Subcutaneous abdominal adipose tissue (tissue), 5 donors: Measurements from ENCODE around the gene SNX32.
A peak's percentile ranks its signal among the peaks of the same experiment; 100 is the strongest.

Experiments
- H3K27ac ChIP-seq: one replicate; pipeline ENCODE4 v1.7.0; 2013; ENCODE audit warnings: low read depth, mild to moderate bottlenecking, inconsistent platforms, low read length, moderate library complexity
- H3K27me3 ChIP-seq, 5 donors: one replicate each; pipeline ENCODE4 v1.7.0; 2013; ENCODE audit warnings: low read length in 5 of 5, inconsistent platforms in 1 of 5; ENCODE audit not compliant: control insufficient read depth in 5 of 5, insufficient read depth in 4 of 5
- H3K36me3 ChIP-seq, 5 donors: one replicate each; pipeline ENCODE4 v1.7.0; 2013; ENCODE audit warnings: low read length in 5 of 5; ENCODE audit not compliant: control insufficient read depth in 5 of 5, insufficient read depth in 5 of 5
- H3K4me1 ChIP-seq, 5 donors: one replicate each; pipeline ENCODE4 v1.7.0; 2013; ENCODE audit warnings: low read length in 5 of 5, mild to moderate bottlenecking in 3 of 5, moderate library complexity in 1 of 5; ENCODE audit not compliant: control insufficient read depth in 5 of 5, insufficient read depth in 5 of 5
- H3K4me3 ChIP-seq, 5 donors: one replicate each; pipeline ENCODE4 v1.7.0; 2013; ENCODE audit warnings: low read length in 5 of 5, low read depth in 1 of 5
- H3K9ac ChIP-seq, 5 donors: one replicate each; pipeline ENCODE4 v1.7.0; 2013; ENCODE audit warnings: low read length in 5 of 5, mild to moderate bottlenecking in 4 of 5, moderate library complexity in 3 of 5
- H3K9me3 ChIP-seq, 5 donors: one replicate each; pipeline ENCODE4 v1.7.0; 2013; ENCODE audit warnings: low read length in 5 of 5; ENCODE audit not compliant: control insufficient read depth in 5 of 5
- donor health status: healthy.
- donor health status: healthy.
- donor health status: healthy.
- donor health status: healthy.
- donor health status: healthy.

Gene SNX32

GRCh38 chr11:65849771-65850216 is 16.0 kb downstream of the SNX32 start:
- peaks cover 0 to 43% (median 38%) of the 10 kb centered on the region in 5 donors for H3K36me3 ChIP-seq
- peaks cover 0 to 7% (median 5%) of the 10 kb centered on the region in 5 donors for H3K9me3 ChIP-seq
- H3K4me1 ChIP-seq, result no peaks in the 10 kb centered on the region
- H3K27me3 ChIP-seq, result no peaks in the 10 kb centered on the region
- no peak overlapping the region for H3K27ac ChIP-seq
- no peak overlapping the region for H3K4me3 ChIP-seq
- H3K9ac ChIP-seq, result no peak overlapping the region

GRCh38 chr11:65850217-65851082 is 16.7 kb downstream of the SNX32 start:
- no peaks in the 10 kb centered on the region for H3K27me3 ChIP-seq
- H3K4me1 ChIP-seq, result peaks cover 0 to 3% (median 0%) of the 10 kb centered on the region in 5 donors
- H3K36me3 ChIP-seq, result peaks cover 0 to 50% (median 45%) of the 10 kb centered on the region in 5 donors
- no peak overlapping the region for H3K27ac ChIP-seq
- H3K9ac ChIP-seq, result no peak overlapping the region
- H3K9me3 ChIP-seq, result peaks cover 0 to 7% (median 5%) of the 10 kb centered on the region in 5 donors
- no peak overlapping the region for H3K4me3 ChIP-seq

GRCh38 chr11:65851083-65851579 is 17.4 kb downstream of the SNX32 start:
- H3K9me3 ChIP-seq, result peaks cover 0 to 7% (median 5%) of the 10 kb centered on the region in 5 donors
- H3K4me1 ChIP-seq, result peaks cover 2 to 10% (median 5%) of the 10 kb centered on the region in 5 donors
- H3K4me3 ChIP-seq, result no peak overlapping the region
- H3K36me3 ChIP-seq, result peaks cover 0 to 57% (median 51%) of the 10 kb centered on the region in 5 donors
- H3K27ac ChIP-seq, result no peak overlapping the region
- no peaks in the 10 kb centered on the region for H3K27me3 ChIP-seq
- no peak overlapping the region for H3K9ac ChIP-seq

GRCh38 chr11:65851811-65852507 is 18.2 kb downstream of the SNX32 start:
- H3K27ac ChIP-seq, result no peak overlapping the region
- no peaks in the 10 kb centered on the region for H3K27me3 ChIP-seq
- no peak overlapping the region for H3K9ac ChIP-seq
- H3K4me3 ChIP-seq, result no peak overlapping the region
- peaks cover 0 to 7% (median 5%) of the 10 kb centered on the region in 5 donors for H3K9me3 ChIP-seq
- H3K4me1 ChIP-seq, result peaks cover 7 to 18% (median 13%) of the 10 kb centered on the region in 5 donors
- peaks cover 0 to 58% (median 51%) of the 10 kb centered on the region in 5 donors for H3K36me3 ChIP-seq

- no peaks in the 10 kb centered on the region for H3K27me3 ChIP-seq
- H3K9ac ChIP-seq, result no peak overlapping the region
- no peak overlapping the region for H3K4me3 ChIP-seq
- peaks cover 0 to 7% (median 5%) of the 10 kb centered on the region in 5 donors for H3K9me3 ChIP-seq
- peaks cover 7 to 19% (median 13%) of the 10 kb centered on the region in 5 donors for H3K4me1 ChIP-seq
- H3K27ac ChIP-seq, result no peak overlapping the region
- H3K36me3 ChIP-seq, result peaks cover 0 to 58% (median 51%) of the 10 kb centered on the region in 5 donors
Measured at GRCh38 chr11:65852508-65853245, 18.9 kb downstream of the SNX32 start.

- Histone ChIP-seq H3K4me3 (no peak overlapping the region), H3K4me1 (peaks cover 7 to 21% (median 15%) of the 10 kb centered on the region in 5 donors), H3K27ac (no peak overlapping the region), H3K27me3 (no peaks in the 10 kb centered on the region), H3K9me3 (peaks cover 0 to 7% (median 5%) of the 10 kb centered on the region in 5 donors), H3K9ac (no peak overlapping the region), H3K36me3 (peaks cover 0 to 58% (median 51%) of the 10 kb centered on the region in 5 donors)
Measured at GRCh38 chr11:65853246-65853979, 19.6 kb downstream of the SNX32 start.

- Histone ChIP-seq H3K4me3 (no peak overlapping the region), H3K4me1 (peaks cover 11 to 28% (median 22%) of the 10 kb centered on the region in 5 donors), H3K9me3 (peaks cover 0 to 7% (median 5%) of the 10 kb centered on the region in 5 donors), H3K36me3 (peaks cover 0 to 58% (median 51%) of the 10 kb centered on the region in 5 donors), H3K9ac (no peak overlapping the region), H3K27me3 (no peaks in the 10 kb centered on the region), H3K27ac (no peak overlapping the region)
Measured at GRCh38 chr11:65854161-65854592, 20.4 kb downstream of the SNX32 start.

- no peak overlapping the region for H3K9ac ChIP-seq
- H3K36me3 ChIP-seq, result peaks cover 0 to 58% (median 51%) of the 10 kb centered on the region in 5 donors
- H3K4me3 ChIP-seq, result peak overlapping the region in 1 of 5 donors; percentile 97
- H3K4me1 ChIP-seq, result peaks cover 11 to 38% (median 32%) of the 10 kb centered on the region in 5 donors
- peaks cover 0 to 7% (median 5%) of the 10 kb centered on the region in 5 donors for H3K9me3 ChIP-seq
- H3K27ac ChIP-seq, result no peak overlapping the region
- H3K27me3 ChIP-seq, result no peaks in the 10 kb centered on the region
Measured at GRCh38 chr11:65854852-65855837, 21.4 kb downstream of the SNX32 start.
